ENCODE results near the gene SRD5A3.

DNA sequence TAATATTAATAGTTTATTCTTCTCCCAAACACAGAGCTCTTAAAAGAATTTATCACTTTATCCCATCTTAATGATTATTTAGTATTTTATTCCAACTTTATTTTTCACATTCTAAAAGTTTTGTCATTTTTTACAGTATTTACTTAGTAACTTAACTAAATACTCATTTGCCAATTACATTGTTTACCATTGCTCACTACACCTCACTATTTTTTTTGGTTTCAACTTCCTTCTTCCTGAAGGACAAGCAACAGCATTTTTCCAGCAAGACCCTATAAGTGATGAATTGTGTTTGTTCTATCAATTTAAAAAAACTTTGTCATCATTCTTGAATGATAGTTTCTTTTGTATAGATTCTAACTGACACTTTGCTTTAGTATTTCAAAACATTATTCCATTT, 19.4 kb upstream of the SRD5A3 start:
- TF ChIP-seq, protein P1, sequence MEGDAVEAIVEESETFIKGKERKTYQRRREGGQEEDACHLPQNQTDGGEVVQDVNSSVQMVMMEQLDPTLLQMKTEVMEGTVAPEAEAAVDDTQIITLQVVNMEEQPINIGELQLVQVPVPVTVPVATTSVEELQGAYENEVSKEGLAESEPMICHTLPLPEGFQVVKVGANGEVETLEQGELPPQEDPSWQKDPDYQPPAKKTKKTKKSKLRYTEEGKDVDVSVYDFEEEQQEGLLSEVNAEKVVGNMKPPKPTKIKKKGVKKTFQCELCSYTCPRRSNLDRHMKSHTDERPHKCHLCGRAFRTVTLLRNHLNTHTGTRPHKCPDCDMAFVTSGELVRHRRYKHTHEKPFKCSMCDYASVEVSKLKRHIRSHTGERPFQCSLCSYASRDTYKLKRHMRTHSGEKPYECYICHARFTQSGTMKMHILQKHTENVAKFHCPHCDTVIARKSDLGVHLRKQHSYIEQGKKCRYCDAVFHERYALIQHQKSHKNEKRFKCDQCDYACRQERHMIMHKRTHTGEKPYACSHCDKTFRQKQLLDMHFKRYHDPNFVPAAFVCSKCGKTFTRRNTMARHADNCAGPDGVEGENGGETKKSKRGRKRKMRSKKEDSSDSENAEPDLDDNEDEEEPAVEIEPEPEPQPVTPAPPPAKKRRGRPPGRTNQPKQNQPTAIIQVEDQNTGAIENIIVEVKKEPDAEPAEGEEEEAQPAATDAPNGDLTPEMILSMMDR (conservative IDR thresholded peaks at IDR 0.05): no peak
- no peak for TF ChIP-seq EZH2 (IDR thresholded peaks at IDR 0.05; ENCODE audit: low read depth)
